Measurements from ENCODE around the gene GIPC3.

GRCh38 chr19:3618811-3619630, 33.7 kb downstream of the GIPC3 start:
- TF ChIP-seq CTCF (IDR thresholded peaks at IDR 0.05) (no peak), POLR2A (IDR thresholded peaks at IDR 0.05) (no peak)
